Measurements from ENCODE around the gene FCHO2.

DNA sequence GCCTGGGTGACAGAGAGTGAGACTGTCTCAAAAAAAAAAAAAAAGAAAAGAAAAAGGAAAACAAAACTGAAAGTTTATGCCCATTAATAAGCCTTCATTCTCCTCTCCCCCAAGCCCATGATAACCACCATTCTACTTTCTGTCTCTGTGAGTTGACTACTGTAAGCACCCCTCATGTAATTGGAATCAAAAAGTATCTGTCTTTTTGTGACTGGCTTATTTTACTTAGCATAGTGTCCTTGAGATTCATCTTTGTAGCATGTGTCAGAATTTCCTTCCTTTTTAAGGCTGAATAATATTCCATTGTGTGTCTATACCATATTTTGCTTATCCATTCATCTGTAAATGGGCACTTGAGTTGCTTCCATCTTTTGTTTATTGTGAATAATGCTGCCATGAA is 150.5 kb downstream of the FCHO2 start:
- TF ChIP-seq, protein P1, sequence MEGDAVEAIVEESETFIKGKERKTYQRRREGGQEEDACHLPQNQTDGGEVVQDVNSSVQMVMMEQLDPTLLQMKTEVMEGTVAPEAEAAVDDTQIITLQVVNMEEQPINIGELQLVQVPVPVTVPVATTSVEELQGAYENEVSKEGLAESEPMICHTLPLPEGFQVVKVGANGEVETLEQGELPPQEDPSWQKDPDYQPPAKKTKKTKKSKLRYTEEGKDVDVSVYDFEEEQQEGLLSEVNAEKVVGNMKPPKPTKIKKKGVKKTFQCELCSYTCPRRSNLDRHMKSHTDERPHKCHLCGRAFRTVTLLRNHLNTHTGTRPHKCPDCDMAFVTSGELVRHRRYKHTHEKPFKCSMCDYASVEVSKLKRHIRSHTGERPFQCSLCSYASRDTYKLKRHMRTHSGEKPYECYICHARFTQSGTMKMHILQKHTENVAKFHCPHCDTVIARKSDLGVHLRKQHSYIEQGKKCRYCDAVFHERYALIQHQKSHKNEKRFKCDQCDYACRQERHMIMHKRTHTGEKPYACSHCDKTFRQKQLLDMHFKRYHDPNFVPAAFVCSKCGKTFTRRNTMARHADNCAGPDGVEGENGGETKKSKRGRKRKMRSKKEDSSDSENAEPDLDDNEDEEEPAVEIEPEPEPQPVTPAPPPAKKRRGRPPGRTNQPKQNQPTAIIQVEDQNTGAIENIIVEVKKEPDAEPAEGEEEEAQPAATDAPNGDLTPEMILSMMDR (conservative IDR thresholded peaks at IDR 0.05): no peak
- no peak for TF ChIP-seq ZFX (IDR thresholded peaks at IDR 0.05)

Data from C4-2B (cell line).